SK-N-SH (cell line): ENCODE measurements around the gene ISOC1. TPM values are rescaled to one million over a fixed set of nuclear protein-coding genes. Genes with fewer than 3 reads are reported as not detected.

Source experiments
- CTCF ChIA-PET: fragments of 300-600, 350-600 bp; formaldehyde crosslinking; extraction: SDS; loops from one replicate; lab custom pipeline; 2021; lab: Yijun Ruan, JAX
- POLR2A ChIA-PET: fragments of 350-600 bp; sonication (Branson Sonifier 250); formaldehyde crosslinking; extraction: SDS; loops from one replicate; lab custom pipeline; 2020; ENCODE audit warnings: antibody characterized with exemption, inconsistent platforms; lab: Yijun Ruan, JAX
- DNase-seq: peaks from one replicate; pipeline ENCODE4 v3.0.0; 2012
- H2AFZ ChIP-seq: fragments of 200-600 bp; sonication (generic); 2 replicates; pipeline ENCODE4 v1.8.1; 2016; ENCODE audit warnings: antibody characterized with exemption, mild to moderate bottlenecking, low read depth
- H3F3A ChIP-seq: fragments of 200-600 bp; sonication (generic); replicated peaks from 2 replicates; pipeline ENCODE3; 2016; ENCODE audit warnings: antibody characterized with exemption, mild to moderate bottlenecking; ENCODE audit not compliant: insufficient read depth
- H3K27ac ChIP-seq, 2 experiments: fragments of 200-500 bp in 1 of 2; fragments of 200-600 bp in 1 of 2; sonication (Bioruptor generic) in 1 of 2; sonication (generic), shearing (Covaris generic) in 1 of 2; 2 replicates each; pipeline versions ENCODE4 v1.5.1 to v1.6.1; 2014 to 2016; ENCODE audit warnings: low read depth in 2 of 2, inconsistent platforms in 1 of 2, low read length in 1 of 2, mild to moderate bottlenecking in 1 of 2, mixed read lengths in 1 of 2
- H3K27me3 ChIP-seq: fragments of 200-600 bp; sonication (generic), shearing (Covaris generic); 2 replicates; pipeline ENCODE4 v1.6.1; 2016; ENCODE audit warnings: mixed run types; ENCODE audit not compliant: insufficient read depth
- H3K36me3 ChIP-seq, 2 experiments: fragments of 200-500 bp in 1 of 2; fragments of 200-600 bp in 1 of 2; sonication (Bioruptor generic) in 1 of 2; sonication (generic) in 1 of 2; replicated peaks in 1 of 2; 2 replicates each; pipeline versions ENCODE3 to v1.5.1; 2014 to 2016; ENCODE audit warnings: low read length in 1 of 2, mild to moderate bottlenecking in 1 of 2; ENCODE audit not compliant: insufficient read depth in 2 of 2, control insufficient read depth in 1 of 2
- H3K4me1 ChIP-seq, 2 experiments: fragments of 200-500 bp in 1 of 2; fragments of 200-600 bp in 1 of 2; sonication (Bioruptor generic) in 1 of 2; sonication (generic), shearing (Covaris generic) in 1 of 2; 2 replicates each; pipeline versions ENCODE4 v1.5.1 to v1.6.1; 2014 to 2016; ENCODE audit warnings: low read depth in 1 of 2, low read length in 1 of 2, mixed run types in 1 of 2; ENCODE audit not compliant: insufficient read depth in 2 of 2, control insufficient read depth in 1 of 2
- H3K4me2 ChIP-seq: fragments of 200-600 bp; sonication (generic), shearing (Covaris generic); 2 replicates; pipeline ENCODE4 v1.6.1; 2017; ENCODE audit warnings: mixed run types
- H3K4me3 ChIP-seq, 2 experiments: fragments of 200-500 bp in 1 of 2; fragments of 200-600 bp in 1 of 2; sonication (Bioruptor generic) in 1 of 2; sonication (generic), shearing (Covaris generic) in 1 of 2; 2 replicates each; pipeline versions ENCODE4 v1.5.1 to v1.8.1; 2014 to 2016; ENCODE audit warnings: low read depth in 2 of 2, inconsistent platforms in 1 of 2, low read length in 1 of 2, mild to moderate bottlenecking in 1 of 2, mixed read lengths in 1 of 2, moderate library complexity in 1 of 2
- H3K79me2 ChIP-seq: fragments of 200-600 bp; sonication (generic); 2 replicates; pipeline ENCODE4 v1.8.1; 2017; ENCODE audit warnings: mild to moderate bottlenecking; ENCODE audit not compliant: insufficient read depth
- H3K9ac ChIP-seq: fragments of 200-600 bp; sonication (generic); 2 replicates; pipeline ENCODE4 v1.6.1; 2017; ENCODE audit warnings: mixed run types
- H3K9me2 ChIP-seq: fragments of 200-600 bp; sonication (generic); 2 replicates; pipeline ENCODE4 v1.6.1; 2017; ENCODE audit warnings: mixed run types
- H3K9me3 ChIP-seq: fragments of 200-600 bp; sonication (generic); 2 replicates; pipeline ENCODE4 v1.6.1; 2017; ENCODE audit warnings: mixed run types, mild to moderate bottlenecking, moderate library complexity
- H4K20me1 ChIP-seq: fragments of 200-600 bp; sonication (generic); 2 replicates; pipeline ENCODE4 v1.6.1; 2017; ENCODE audit warnings: mild to moderate bottlenecking, mixed run types; ENCODE audit not compliant: insufficient read depth
- CTCF ChIP-seq: fragments of 200-600 bp; sonication (generic); IDR thresholded peaks from 2 replicates; pipeline ENCODE4 v1.6.1; 2017; ENCODE audit warnings: antibody characterized with exemption, mild to moderate bottlenecking, moderate library complexity
- ELF1 ChIP-seq: IDR thresholded peaks from 2 replicates; pipeline ENCODE4 v1.4.0; 2012
- EP300 ChIP-seq, 2 experiments: IDR thresholded peaks; 2 replicates each; pipeline versions ENCODE4 v1.4.0 to v1.6.1; 2012; ENCODE audit warnings: borderline replicate concordance in 1 of 2, low read depth in 1 of 2, low read length in 1 of 2
- EZH2phosphoT487 ChIP-seq: fragments of 200-600 bp; sonication (generic); IDR thresholded peaks from 2 replicates; pipeline ENCODE4 v1.6.1; 2017; ENCODE audit warnings: low read depth, mixed run types, mild to moderate bottlenecking, antibody characterized with exemption, moderate library complexity, borderline replicate concordance
- FOXM1 ChIP-seq: IDR thresholded peaks from 2 replicates; pipeline ENCODE4 v1.4.0; 2012; ENCODE audit warnings: low read depth, mild to moderate bottlenecking
- GABPA ChIP-seq: IDR thresholded peaks from 2 replicates; pipeline ENCODE4 v1.4.0; 2012; ENCODE audit warnings: low read depth, mild to moderate bottlenecking
- GATA2 ChIP-seq: sonication (generic); formaldehyde crosslinking; IDR thresholded peaks from 2 replicates; pipeline ENCODE4 v1.5.0; 2020; ENCODE audit warnings: mild to moderate bottlenecking, missing genetic modification reagents
- IRF3 ChIP-seq: fragments of 150-350 bp; IDR thresholded peaks from 2 replicates; pipeline ENCODE4 v1.6.1; 2016; ENCODE audit warnings: mild to moderate bottlenecking, low read depth, low read length
- JUND ChIP-seq: IDR thresholded peaks from 2 replicates; pipeline ENCODE4 v1.4.0; 2012
- MEF2A ChIP-seq: IDR thresholded peaks from 2 replicates; pipeline ENCODE4 v1.4.0; 2012; ENCODE audit warnings: low read depth, borderline replicate concordance
- RCOR1 ChIP-seq: fragments of 150-350 bp; IDR thresholded peaks from 2 replicates; pipeline ENCODE4 v1.6.1; 2017; ENCODE audit warnings: antibody characterized with exemption, low read length
- RFX5 ChIP-seq: IDR thresholded peaks from 2 replicates; pipeline ENCODE4 v1.6.1; 2012; ENCODE audit warnings: mild to moderate bottlenecking, improper control_type of control experiment, low read length
- SIN3A ChIP-seq: IDR thresholded peaks from 2 replicates; pipeline ENCODE4 v1.6.1; 2012; ENCODE audit warnings: low read depth, mild to moderate bottlenecking, low read length, moderate library complexity, borderline replicate concordance
- TAF1 ChIP-seq: IDR thresholded peaks from 2 replicates; pipeline ENCODE4 v1.6.1; 2012; ENCODE audit warnings: low read depth, mild to moderate bottlenecking, low read length, moderate library complexity, borderline replicate concordance
- USF1 ChIP-seq: IDR thresholded peaks from 2 replicates; pipeline ENCODE4 v1.4.0; 2012; ENCODE audit warnings: low read depth, borderline replicate concordance
- USF2 ChIP-seq: fragments of 150-350 bp; IDR thresholded peaks from 2 replicates; pipeline ENCODE4 v1.6.1; 2017; ENCODE audit warnings: antibody characterized with exemption, low read length, low read depth, borderline replicate concordance
- WGBS: methylation state at CpG from one replicate; pipeline ENCODE4 v1.1.6; 2017; ENCODE audit warnings: low lambda C conversion rate; 5-methylcytosine and 5-hydroxymethylcytosine counted together
- polyA plus RNA-seq, 3 experiments: library from polyadenylated mRNA; depleted of rRNA; stranded (reverse); fragments of >200 nt; gene quantifications; 2 replicates each; pipeline ENCODE4 v1.2.3, GENCODE V29; 2012

ISOC1 gene
- polyA plus RNA-seq, 1 of the 3 experiments (the other 2 are of a cell fraction) = 20.6 TPM

GRCh38 chr5:129104915-129105455 is 10.4 kb downstream of the ISOC1 start:
- Histone ChIP-seq H3K4me3 (no peak overlapping the region), H2AFZ (no peak overlapping the region), H3F3A (no peaks in the 10 kb centered on the region), H3K27me3 (no peaks in the 10 kb centered on the region), H3K9me3 (no peaks in the 10 kb centered on the region), H3K27ac (no peak overlapping the region), H3K4me1 (peaks cover 0 to 12% of the 10 kb centered on the region in 2 experiments; a peak in 2 of 4 replicates), H3K9me2 (no peaks in the 10 kb centered on the region), H4K20me1 (no peaks in the 10 kb centered on the region), H3K36me3 (peaks cover 6 to 42% of the 10 kb centered on the region in 2 experiments), H3K4me2 (no peak overlapping the region)
- no peak for DNase-seq
- POLR2A ChIA-PET = no interaction called here
- WGBS = 89% methylated on average over 5 of the region's 5 CpGs
- TF ChIP-seq CTCF = no peak
- TF ChIP-seq, all 33 proteins: peak for 0
- Histone ChIP-seq H3K9ac (no peak overlapping the region), H3K79me2 (no peaks in the 10 kb centered on the region)
- CTCF ChIA-PET = interaction anchor here (0.6 to 1.9 kb wide), 2 partner anchors 9 to 258 kb away, joined by 3 to 14 read pairs; partner anchors contain the start of gene ISOC1

- no peaks in the 10 kb centered on the region for H3K79me2 ChIP-seq
- no peaks in the 10 kb centered on the region for H3K9me3 ChIP-seq
- DNase-seq = no peak
- no peak overlapping the region for H3K27ac ChIP-seq
- no peaks in the 10 kb centered on the region for H3K27me3 ChIP-seq
- TF ChIP-seq JUND (no peak), GATA2 (CRISPR knock-in tag) (no peak)
- no peaks in the 10 kb centered on the region for H3K9me2 ChIP-seq
- H3K4me3 ChIP-seq = no peak overlapping the region
- WGBS = 96% methylated on average over 1 of the region's 1 CpG
- ChIA-PET POLR2A (no interaction called here), CTCF (no interaction called here)
- peaks cover 6 to 57% of the 10 kb centered on the region in 2 experiments for H3K36me3 ChIP-seq
- H3F3A ChIP-seq = no peaks in the 10 kb centered on the region
- no peak overlapping the region for H3K9ac ChIP-seq
- H3K4me1 ChIP-seq = peaks cover 0 to 15% of the 10 kb centered on the region in 2 experiments; a peak in 2 of 4 replicates
- no peak overlapping the region for H2AFZ ChIP-seq
- no peaks in the 10 kb centered on the region for H4K20me1 ChIP-seq
- no peak overlapping the region for H3K4me2 ChIP-seq
Measured at GRCh38 chr5:129107637-129108036, 13.1 kb downstream of the ISOC1 start.

GRCh38 chr5:129110742-129111141 is 16.2 kb downstream of the ISOC1 start:
- 65% methylated on average over 3 of the region's 3 CpGs for WGBS
- Histone ChIP-seq H3K4me3 (no peak overlapping the region), H3K4me1 (peaks cover 0 to 12% of the 10 kb centered on the region in 2 experiments; a peak in 2 of 4 replicates), H3K27me3 (no peaks in the 10 kb centered on the region), H3K27ac (no peak overlapping the region), H3K36me3 (peaks cover 6 to 62% of the 10 kb centered on the region in 2 experiments), H2AFZ (no peak overlapping the region), H4K20me1 (no peaks in the 10 kb centered on the region), H3K4me2 (no peak overlapping the region), H3K9me2 (no peaks in the 10 kb centered on the region), H3K9ac (no peak overlapping the region), H3F3A (no peaks in the 10 kb centered on the region), H3K9me3 (no peaks in the 10 kb centered on the region), H3K79me2 (no peaks in the 10 kb centered on the region)
- no peak for DNase-seq
- TF ChIP-seq GATA2 (CRISPR knock-in tag) = no peak
- no peak for TF ChIP-seq FOXM1
- no peak for TF ChIP-seq SIN3A
- TF ChIP-seq GABPA = no peak
- no peak for TF ChIP-seq IRF3
- no peak for TF ChIP-seq EZH2phosphoT487
- no peak for TF ChIP-seq ELF1
- TF ChIP-seq RCOR1 = no peak
- TF ChIP-seq MEF2A = no peak
- TF ChIP-seq RFX5 = no peak
- no peak for TF ChIP-seq EP300 (IDR thresholded peaks at IDR 0.05; ENCODE audit: borderline replicate concordance in 1 of 2, low read depth in 1 of 2, low read length in 1 of 2)
- TF ChIP-seq JUND = no peak
- no peak for TF ChIP-seq TAF1
- TF ChIP-seq USF1 = no peak
- no peak for TF ChIP-seq USF2
- ChIA-PET CTCF (interaction anchor here (1.0 to 2.1 kb wide), 4 partner anchors 10 to 205 kb away, joined by 3 to 7 read pairs (median 5); no protein-coding TSS in a partner anchor), POLR2A (no interaction called here)
